Lower lobe of right lung (tissue), 2 donors: ENCODE results near the gene MAP4K3. TPM values are rescaled to one million over a fixed set of nuclear protein-coding genes. Genes with fewer than 3 reads are reported as not detected.

Experiments
- ATAC-seq, 2 donors: fragments of 200-7000 bp; cut with Tn5 transposase; one replicate each; pipeline ENCODE4 v1.9.1; 2020 to 2022; ENCODE audit warnings: mild to moderate bottlenecking in 2 of 2, moderate library complexity in 2 of 2
- DNase-seq: peaks from one replicate; pipeline ENCODE4 v3.0.0-alpha.2; 2020
- H3K27ac ChIP-seq: fragments of 200-600 bp; one replicate; pipeline ENCODE4 v1.8.0; 2022
- H3K27me3 ChIP-seq: fragments of 200-600 bp; one replicate; pipeline ENCODE4 v1.8.0; 2022; ENCODE audit warnings: low read depth
- H3K36me3 ChIP-seq: fragments of 200-600 bp; one replicate; pipeline ENCODE4 v1.8.0; 2022; ENCODE audit warnings: mild to moderate bottlenecking
- H3K4me1 ChIP-seq: fragments of 200-600 bp; one replicate; pipeline ENCODE4 v1.8.0; 2022
- H3K4me3 ChIP-seq: fragments of 200-600 bp; one replicate; pipeline ENCODE4 v1.8.0; 2022; ENCODE audit warnings: mild to moderate bottlenecking
- H3K9me3 ChIP-seq: fragments of 200-600 bp; one replicate; pipeline ENCODE4 v1.8.0; 2022
- intact Hi-C: fragments of 100-400 bp; cut with DNase I; formaldehyde crosslinking; loops from one replicate; pipeline ENCODE4 v1.11.0; 2022
- long read RNA-seq: library from polyadenylated mRNA; unstranded; transcript quantifications from one replicate; pipeline ENCODE4 v2.0.0, GENCODE V29; 2021
- total RNA-seq: library from RNA; stranded (reverse); fragmentation: NEBNext Ultra II Directional; extraction: Animal tissue kit (Norgen Biotek cat#: 25700); gene quantifications from one replicate; pipeline ENCODE4 v1.2.1, GENCODE V29; 2021
- TF ChIP-seq, protein P1 (sequence below): fragments of 200-600 bp; IDR thresholded peaks from one replicate; pipeline ENCODE4 v1.8.0; 2022; ENCODE audit warnings: antibody characterized with exemption, mild to moderate bottlenecking
- donor health status: DM: no; HTN: yes; CAD: no; lungs with severe emphysema.

Gene MAP4K3
- total RNA-seq = 42.9 TPM
- long read RNA-seq, full-length matches to known transcripts = 24 of 34 reads
- long read RNA-seq, partial matches to known transcripts = 5 of 34 reads
- long read RNA-seq, other reads (novel, unspliced or antisense) = 5 of 34 reads

DNA sequence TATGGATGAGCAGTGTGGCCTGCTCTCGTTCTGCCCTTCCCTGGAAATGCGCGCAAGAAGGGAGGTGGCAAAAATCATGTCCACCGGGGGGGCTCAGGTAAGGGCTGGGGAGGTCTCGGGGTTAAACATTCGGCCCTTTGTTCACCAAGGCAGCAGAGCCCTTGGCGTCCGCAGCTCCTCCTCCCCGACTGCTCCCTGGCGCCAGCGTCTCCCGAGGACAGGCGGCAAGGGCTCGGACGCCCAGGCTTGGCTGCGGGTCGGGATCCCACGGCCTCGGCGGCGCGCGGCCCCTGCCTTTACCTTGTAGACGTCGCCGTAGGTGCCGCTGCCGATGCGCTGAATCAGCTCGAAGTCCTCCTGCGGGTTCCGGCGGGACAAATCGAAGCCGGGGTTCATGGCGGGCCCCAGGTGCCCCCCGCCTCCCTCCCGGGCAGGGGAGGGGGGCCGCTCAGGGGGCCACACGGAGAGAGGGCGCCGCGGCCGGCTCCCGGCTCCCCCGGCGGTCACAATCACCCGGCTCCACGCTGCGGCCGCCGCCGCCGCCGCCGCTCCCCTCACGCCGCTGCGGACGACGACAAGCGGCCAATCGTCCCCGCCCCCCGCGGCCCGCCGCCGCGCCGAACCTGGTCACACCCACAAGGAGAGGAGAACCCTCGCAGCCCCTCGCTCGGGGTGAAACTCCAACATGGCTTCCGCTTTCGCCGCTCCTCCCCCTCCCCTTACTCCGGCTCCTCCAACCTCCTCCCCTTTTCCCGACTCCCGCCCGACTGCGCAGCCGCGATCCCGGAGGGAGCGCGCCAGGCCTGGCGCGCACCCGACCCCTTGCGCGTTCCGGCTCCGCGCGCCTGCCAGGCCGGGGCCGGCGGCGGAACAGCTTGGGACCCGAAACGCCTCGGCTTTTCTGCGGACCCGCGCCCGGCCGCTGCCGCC, at the start of gene MAP4K3:
MAP4K3 (minus strand) TSS at position 694 of the 930 bp plus-strand sequence; CDS start at position 396, 298 bp downstream.
- DNase-seq = peak; percentile 95
- peak; percentile 96 to 97 for ATAC-seq
- H3K27me3 ChIP-seq = no peaks in the 10 kb centered on the region
- peaks cover 57% of the 10 kb centered on the region for H3K4me1 ChIP-seq
- peak within 1 kb of the TSS; percentile 90 for H3K4me3 ChIP-seq
- intact Hi-C loops = no loop called here
- H3K27ac ChIP-seq = peak within 1 kb of the TSS; percentile 95
- TF ChIP-seq, protein P1, sequence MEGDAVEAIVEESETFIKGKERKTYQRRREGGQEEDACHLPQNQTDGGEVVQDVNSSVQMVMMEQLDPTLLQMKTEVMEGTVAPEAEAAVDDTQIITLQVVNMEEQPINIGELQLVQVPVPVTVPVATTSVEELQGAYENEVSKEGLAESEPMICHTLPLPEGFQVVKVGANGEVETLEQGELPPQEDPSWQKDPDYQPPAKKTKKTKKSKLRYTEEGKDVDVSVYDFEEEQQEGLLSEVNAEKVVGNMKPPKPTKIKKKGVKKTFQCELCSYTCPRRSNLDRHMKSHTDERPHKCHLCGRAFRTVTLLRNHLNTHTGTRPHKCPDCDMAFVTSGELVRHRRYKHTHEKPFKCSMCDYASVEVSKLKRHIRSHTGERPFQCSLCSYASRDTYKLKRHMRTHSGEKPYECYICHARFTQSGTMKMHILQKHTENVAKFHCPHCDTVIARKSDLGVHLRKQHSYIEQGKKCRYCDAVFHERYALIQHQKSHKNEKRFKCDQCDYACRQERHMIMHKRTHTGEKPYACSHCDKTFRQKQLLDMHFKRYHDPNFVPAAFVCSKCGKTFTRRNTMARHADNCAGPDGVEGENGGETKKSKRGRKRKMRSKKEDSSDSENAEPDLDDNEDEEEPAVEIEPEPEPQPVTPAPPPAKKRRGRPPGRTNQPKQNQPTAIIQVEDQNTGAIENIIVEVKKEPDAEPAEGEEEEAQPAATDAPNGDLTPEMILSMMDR = no peak
- no peaks in the 10 kb centered on the region for H3K9me3 ChIP-seq
- no peaks in the 10 kb centered on the region for H3K36me3 ChIP-seq

DNA sequence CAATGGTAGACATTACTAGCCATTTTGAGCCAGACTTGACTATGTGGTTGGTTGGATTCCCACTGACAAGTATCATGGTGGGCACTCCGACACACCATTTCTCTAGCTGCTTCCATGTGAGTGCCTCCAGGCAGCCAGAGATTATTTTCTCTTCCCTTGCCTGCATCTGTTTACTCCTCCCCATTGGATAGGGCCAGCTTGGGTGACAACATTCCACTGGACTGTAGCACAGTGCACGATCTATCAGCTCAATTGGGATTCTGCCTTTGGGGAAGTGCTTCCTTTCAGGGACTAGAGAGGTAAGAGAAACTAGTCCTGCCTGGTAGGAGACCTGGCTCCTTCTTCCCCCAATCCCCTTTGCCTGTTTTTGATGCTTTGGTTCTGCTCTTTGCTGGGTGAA, 49.0 kb upstream of the MAP4K3 start:
- TF ChIP-seq, protein P1 = no peak
- no peak for ATAC-seq
- no peaks in the 10 kb centered on the region for H3K27me3 ChIP-seq
- no peak for DNase-seq
- H3K9me3 ChIP-seq = no peaks in the 10 kb centered on the region
- H3K36me3 ChIP-seq = no peaks in the 10 kb centered on the region
- intact Hi-C loops = no loop called here
- H3K4me1 ChIP-seq = peaks cover 24% of the 10 kb centered on the region
- H3K4me3 ChIP-seq = no peak overlapping the region
- no peak overlapping the region for H3K27ac ChIP-seq

DNA sequence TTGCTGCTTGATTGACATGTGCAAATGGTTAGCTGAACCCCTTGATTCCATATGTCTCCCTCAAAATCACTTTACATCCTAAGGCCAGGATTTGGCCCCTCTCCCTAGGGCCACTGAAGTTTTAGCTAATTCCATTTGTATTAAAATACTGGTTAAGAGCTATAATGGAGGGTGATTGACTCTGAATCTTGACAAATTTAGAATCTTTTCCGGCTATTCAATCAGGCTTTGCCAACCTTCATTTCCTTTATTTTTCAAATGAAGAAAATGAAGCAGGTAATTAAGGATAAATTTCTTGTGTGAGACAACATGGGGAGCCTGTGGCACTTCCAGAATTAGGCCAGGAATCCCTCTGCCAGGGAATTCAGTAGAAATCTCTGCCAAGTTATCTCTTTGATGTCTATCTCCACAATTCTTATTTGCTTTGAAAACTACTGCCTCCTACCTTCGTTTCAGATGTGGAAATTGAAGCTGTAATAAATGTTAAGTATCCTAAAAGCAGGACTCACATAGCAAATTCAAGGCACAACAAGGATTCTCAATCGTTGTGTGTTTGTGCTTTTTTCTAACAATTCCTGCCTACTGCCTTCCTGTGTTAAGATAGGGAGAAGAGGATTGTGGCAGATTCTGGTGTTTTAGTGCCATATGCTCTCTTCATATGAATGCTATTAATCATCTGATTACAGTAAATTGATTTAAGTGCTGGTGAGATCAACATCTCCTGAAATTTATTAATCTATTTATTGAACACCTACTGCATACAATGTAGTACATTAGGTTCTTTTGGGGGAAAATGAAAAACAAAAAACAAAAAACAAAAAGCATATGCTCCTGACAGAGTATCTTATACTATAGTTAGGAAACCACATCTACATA, 47.8 kb upstream of the MAP4K3 start:
- Histone ChIP-seq H3K27ac (no peak overlapping the region), H3K4me3 (no peak overlapping the region), H3K36me3 (no peaks in the 10 kb centered on the region), H3K27me3 (no peaks in the 10 kb centered on the region), H3K4me1 (peaks cover 24% of the 10 kb centered on the region), H3K9me3 (no peaks in the 10 kb centered on the region)
- no peak for DNase-seq
- TF ChIP-seq, protein P1 = no peak
- intact Hi-C loops = no loop called here
- no peak for ATAC-seq

DNA sequence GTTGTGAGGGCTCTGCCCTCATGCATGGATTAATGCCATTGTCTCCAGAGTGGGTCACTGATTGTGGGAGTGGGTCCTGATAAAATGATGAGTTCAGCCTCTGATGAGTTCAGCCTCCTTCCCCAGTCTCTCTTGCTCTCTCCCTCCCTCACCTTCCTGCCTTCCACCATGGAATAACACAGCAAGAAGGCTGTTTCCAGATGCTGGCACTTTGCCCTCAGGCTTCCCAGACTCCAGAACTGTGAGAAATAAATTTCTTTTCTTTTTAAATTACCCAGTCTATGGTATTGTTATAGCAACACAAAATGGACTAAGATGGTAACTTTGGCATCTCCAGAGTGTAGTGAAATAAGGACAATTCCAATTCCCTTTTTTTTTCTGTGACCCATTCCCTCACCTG, 47.1 kb upstream of the MAP4K3 start:
- intact Hi-C loops = no loop called here
- Histone ChIP-seq H3K36me3 (no peaks in the 10 kb centered on the region), H3K4me1 (peaks cover 24% of the 10 kb centered on the region), H3K9me3 (no peaks in the 10 kb centered on the region), H3K4me3 (no peak overlapping the region), H3K27me3 (no peaks in the 10 kb centered on the region), H3K27ac (no peak overlapping the region)
- ATAC-seq (no peak), DNase-seq (no peak)
- TF ChIP-seq, protein P1 = no peak

DNA sequence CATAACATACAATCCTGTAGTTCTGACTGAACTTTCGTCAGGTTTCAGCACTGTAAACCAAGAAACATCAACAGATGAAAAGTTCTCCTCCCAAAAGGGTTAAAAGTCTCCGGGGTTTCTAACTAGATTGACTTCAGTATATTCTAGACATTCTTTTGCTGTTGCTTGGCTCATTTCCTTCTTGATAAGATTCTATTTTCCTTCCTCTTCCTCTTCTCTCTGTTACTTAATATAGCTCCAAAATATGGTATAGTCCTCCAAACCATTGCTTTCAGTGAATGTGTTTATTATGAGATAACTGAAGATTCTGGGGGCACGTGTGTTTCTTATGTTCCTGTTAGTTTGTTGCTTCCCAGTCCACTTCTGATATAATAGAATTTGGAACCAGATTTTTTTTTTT, 46.4 kb upstream of the MAP4K3 start:
- H3K27ac ChIP-seq = no peak overlapping the region
- TF ChIP-seq, protein P1 = no peak
- intact Hi-C loops = no loop called here
- no peaks in the 10 kb centered on the region for H3K36me3 ChIP-seq
- no peaks in the 10 kb centered on the region for H3K27me3 ChIP-seq
- no peak overlapping the region for H3K4me3 ChIP-seq
- no peaks in the 10 kb centered on the region for H3K9me3 ChIP-seq
- no peak for ATAC-seq
- peaks cover 23% of the 10 kb centered on the region for H3K4me1 ChIP-seq
- DNase-seq = no peak
